ENCODE data around the gene NPAS3.

NPAS3 gene

DNA sequence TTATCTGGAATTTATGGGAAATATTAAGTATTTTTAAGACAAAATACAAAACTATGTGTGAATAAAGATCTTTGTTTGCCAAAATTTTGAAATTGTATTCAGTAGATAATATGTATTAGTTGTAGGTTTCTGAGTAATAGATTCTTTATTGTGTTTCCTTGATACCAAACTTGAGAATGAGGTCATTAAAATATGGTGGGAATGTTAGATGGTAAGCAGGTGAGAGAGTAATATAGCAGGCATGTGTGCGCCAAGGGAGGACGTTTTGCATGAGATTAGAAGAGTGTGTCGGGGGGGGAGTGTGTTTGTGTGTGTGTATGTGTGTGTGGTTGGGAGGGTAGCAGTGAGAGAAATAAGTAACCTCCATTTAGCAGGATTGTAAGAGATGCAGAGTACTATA, 376.5 kb downstream of the NPAS3 start:
- no peak for DNase-seq (ENCODE audit: low spot score)

DNA sequence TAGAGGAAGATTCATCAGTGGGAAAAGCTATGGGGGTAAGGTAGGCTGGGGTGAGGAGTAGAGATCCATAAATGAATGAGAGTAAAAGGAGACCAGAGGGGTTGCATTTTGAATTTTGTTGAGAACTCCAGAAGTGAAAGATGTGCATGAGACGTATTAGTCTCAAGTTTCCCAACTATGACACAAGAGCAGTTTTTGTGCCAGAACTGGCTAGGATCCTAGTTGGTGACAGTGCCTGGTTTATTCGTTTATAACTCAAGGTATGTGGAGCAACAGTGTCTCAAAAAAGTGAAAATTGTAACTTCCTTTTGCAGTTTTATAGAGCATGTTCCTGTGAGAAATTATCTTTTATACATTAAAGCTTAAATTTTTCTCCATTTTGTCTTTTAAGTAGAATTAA, 377.0 kb downstream of the NPAS3 start:
- no peak for DNase-seq (ENCODE audit: low spot score)

DNA sequence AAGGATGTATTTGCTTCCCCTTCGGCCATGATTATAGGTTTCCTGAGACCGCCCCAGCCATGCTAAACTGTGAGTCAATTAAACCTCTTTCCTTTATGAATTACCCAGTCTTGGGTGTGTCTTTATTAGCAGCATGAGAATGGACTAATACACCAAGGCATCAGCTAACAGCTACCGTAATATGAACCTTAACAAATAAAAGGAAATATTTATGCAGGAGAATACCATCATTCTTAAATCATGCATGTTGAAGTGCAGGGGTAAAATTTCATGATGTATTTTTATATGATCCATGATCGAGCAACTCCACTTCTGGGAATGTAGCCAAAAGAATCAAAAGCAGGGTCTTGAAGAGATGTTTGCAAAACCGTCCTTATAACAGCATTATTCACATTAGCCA, 379.0 kb downstream of the NPAS3 start:
- no peak for DNase-seq (ENCODE audit: low spot score)

DNA sequence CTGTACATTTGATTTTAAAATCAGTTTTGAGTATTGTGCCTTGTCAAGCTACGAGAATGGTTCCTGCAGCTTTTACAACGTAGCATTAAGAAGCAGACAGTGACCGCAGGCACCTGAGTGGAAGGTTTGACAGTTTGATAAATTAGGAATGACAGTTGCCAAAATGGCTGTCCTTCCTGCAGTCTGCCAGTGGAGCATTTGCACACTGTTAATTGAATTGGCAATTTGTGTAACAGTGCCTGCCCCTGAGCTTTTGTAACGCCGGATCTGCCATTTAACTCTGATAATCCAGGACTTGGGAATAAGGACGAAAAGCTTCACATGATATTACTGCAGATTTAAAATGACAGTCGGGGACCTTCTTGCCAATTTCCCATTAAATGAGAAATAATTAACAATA, 385.3 kb downstream of the NPAS3 start:
- peak; percentile 36 for DNase-seq (ENCODE audit: low spot score)

DNA sequence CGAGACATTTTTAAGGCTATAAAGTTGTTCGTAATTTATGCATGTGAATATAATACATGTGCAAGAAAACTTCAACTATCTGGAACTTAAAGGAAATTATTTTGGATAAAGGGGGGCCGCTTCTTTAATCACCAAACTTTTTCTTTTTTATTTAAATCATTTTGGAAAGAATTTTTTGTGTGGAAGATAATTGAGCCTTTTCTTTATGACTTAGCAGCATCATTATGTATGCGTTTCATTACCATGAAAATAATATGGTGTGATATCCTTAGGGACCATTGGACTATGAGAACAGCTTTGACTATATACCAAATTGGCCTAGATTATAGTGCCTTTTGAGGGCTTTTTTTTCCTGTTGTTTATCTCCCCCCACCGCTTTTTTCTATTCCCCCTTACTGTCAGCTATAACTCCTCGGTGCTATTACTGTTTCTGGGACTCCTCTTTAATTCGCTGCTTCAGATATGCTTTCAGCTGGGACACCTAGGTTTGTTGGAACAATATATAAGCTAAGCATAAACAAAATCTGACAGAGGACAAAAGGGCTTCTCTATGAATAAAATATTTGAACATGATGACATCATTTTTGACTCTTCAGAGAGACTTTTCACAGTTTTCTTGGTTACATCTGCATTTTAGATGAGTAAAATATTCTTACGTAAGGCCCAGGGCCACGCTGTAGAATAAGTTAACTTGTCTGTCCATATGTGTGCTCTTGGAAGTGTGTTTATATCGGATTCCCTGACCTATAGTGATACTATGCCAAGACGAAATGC, 392.7 kb downstream of the NPAS3 start:
- no peak for DNase-seq (ENCODE audit: low spot score)

DNA sequence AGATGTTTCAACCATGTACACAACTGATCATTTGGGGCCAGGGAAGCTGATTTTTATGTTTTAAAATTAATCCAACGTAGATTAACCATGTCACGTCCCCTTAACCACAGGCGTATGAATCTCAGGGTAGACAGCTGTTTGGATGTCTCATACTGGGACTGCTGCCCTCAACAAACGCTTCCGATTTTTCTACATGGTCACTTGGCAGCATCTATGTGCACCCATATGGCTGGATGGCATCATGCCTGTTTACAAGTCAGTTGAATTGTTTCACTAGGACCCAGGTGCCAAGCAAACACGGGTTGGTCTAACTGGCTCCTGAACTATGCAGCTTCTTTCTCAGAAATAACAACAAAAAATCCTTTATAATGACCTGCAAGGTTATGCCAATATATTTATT, 393.8 kb downstream of the NPAS3 start:
- no peak for DNase-seq (ENCODE audit: low spot score)

DNA sequence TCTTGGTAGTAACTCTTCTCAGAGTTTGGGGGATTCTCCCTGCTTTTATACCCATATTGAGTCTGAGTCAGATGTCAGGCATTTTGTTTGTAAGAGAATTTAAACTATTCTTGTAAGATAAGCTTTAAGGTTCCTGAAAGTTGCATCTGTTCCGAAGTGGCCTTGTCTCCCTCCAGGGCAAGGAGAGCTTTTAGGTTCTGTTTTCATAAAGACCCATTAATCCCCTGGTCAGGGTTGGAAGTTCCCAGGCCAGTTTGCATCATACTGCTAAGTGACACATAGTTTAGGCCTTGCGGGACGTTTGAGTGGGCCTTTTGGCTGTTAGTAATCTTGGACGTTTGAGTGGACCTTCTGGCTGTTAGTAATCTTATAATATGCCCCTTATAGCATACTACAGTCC, 396.7 kb downstream of the NPAS3 start:
- DNase-seq (ENCODE audit: low spot score), result no peak

DNA sequence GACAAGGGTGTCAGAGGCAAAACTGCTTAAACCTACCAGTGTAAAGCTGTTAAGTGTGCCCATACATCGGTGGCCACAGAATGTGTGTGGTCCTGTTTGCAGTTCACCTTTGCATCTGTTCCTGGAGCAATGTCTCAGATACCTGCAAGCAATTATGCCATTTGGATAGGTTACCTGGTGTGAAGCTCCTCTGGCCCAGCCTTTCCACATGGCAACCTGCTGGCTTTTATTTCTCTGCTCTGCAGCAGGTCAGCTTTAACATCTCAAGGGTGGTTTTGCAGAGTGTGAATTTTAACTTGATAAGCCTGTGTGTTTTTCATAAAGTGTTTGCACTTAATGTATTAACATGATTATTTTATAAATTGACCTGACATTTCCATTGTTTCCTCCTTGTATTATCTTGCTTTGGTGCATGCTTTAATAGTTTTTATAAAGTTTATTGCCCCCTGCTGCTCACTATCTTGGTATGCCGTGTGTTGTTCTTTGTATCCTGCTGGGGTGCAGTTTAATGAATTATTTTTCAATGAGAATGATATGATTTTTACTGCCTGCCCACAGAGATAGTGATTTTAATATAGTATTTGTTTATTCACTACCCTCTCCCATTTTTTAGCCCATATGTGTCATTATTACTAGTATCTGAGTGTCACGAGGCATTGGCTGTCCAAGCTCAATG, 403.8 kb downstream of the NPAS3 start:
- DNase-seq (ENCODE audit: low spot score), result no peak

DNA sequence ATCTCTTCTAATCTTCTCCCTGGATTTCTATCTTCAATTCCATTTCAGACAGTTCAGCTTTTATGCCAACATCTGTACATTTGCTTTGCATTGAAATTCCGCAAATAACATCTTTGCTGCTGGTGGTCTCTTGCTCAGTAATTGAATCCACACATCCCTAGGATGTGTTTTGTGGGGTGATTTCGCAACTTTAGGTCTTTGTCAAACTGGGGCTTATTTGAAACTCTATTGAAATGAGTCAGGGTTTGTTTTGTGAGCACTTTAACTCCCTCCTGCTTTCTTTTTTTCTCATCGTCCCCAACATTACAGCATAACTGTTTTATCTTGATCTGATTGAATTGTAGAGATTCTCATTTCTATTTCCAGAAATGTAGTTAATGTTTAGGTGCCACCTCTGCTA, 404.3 kb downstream of the NPAS3 start:
- DNase-seq (ENCODE audit: low spot score), result no peak

DNA sequence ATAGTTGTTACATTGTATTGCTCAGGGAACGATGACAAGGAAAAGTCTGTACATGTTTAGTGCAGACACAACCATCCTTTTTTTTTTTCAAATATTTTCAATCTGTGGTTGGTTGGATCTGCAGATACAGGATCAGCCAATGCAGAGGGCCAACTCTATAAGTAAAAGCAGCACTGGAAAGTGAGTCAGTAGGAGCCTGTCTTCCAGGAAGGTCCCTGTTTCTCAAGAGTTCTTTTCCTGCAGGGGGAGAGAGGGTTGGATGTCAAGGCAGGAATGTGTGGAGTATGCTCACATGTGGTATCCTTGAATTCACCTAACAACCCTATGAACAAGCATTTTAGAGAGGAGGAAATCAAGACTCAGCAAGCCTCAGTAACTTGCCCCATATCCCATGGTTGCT, 409.1 kb downstream of the NPAS3 start:
- no peak for DNase-seq (ENCODE audit: low spot score)

DNA sequence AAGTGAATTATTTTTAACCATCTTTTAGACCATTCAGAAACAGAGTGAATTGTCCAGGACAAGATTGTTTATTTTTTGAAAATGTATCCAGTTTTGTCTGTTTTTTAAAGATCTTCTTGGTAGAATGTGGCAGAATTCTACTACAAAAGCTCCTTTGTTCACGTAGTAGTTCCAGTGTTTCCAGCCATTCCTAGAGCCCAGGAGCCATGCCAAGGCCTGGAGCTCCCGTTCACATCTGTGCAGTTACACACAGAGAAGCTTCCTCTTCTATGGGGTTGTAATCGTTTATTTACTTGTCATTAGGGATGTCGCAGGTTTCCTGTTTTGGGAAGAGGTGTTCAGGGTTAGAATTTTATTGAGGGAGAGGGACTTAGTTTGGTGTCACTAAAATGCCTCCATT, 409.8 kb downstream of the NPAS3 start:
- no peak for DNase-seq (ENCODE audit: low spot score)

DNA sequence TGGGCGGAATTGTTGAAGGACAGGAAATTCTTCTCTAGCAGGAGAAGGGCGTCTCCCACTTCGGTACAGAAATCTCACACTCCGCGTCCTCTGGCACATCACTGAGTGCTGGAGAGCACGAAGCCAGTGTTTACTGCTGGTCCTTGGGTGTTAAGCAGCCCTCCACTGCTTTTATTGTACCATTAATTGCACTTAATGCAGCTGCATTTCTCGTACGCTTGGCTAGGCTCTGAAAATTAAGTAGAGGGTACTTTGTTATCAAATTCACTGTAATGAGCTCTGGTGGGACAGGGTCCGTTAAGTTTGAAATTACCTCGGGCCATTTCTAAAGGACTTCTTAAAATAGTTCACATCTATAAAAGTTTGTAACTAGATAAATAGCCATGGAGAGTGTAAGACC, 411.2 kb downstream of the NPAS3 start:
- DNase-seq (ENCODE audit: low spot score), result no peak

DNA sequence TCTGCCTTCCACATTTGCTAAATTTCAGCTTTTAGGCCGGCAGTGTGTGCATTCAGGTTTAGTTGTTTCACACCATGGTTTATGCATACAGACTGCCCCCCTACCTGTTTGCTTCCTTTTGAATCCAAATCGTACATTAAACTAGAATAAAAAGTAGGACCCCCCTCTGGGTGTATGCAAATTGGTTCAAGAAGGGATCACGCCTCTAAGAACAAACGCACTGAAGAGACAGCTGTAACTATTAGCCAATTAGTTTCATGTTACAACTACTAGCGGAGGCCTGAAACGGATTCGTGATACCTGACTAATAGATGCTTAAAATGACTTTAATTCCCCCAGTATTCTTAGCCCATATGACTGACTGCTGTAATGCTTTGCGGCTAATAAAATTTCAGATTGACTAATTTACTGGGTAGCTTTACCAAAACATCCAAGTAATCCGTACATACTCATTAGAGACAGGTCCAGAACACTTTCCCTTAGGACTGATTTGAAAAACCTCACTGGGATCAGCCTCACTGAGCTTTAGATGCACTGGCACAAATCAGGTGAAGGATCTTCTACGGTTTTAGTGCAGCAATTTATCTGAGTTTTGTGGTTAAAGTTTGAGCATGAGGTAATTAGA, 411.8 kb downstream of the NPAS3 start:
- DNase-seq (ENCODE audit: low spot score), result no peak

DNA sequence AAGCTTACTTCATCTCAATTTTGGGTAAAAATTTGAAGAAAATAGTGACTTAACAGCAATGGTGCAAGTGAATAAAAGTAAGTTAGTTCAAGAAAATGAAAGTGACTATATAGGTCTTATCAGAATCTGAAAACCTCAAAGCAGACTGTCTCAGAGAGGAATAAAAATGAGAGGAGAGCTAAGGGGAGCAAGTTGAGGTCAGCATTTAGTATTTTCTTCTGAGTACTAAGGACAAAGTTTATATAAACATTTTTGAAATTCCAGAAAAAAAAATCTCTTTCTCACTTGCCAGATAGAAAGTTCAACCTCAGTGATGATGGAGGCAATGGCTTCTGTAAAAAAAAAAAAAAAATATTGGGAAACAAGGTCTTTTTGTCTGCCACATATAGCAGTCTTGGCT, 414.1 kb downstream of the NPAS3 start:
- no peak for DNase-seq (ENCODE audit: low spot score)

DNA sequence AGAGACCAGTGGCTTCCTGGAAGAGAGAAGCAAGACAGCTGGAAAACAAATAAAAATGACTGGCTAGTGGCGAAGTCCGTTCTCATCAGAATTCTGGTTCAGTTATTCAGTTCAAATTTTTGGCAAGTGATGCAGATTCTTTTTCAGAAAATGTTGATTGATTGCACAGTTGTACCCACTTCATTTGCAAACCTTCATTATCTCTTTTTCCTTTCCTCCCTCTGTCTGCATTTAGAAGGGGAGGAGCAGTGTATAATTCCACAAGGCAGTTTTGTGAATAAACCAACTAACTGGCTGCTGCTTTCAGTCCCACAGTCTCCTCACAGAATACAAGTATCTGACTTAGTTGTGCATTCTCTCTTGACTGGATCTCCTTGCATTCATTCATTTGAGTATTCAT, 417.5 kb downstream of the NPAS3 start:
- no peak for DNase-seq (ENCODE audit: low spot score)

DNA sequence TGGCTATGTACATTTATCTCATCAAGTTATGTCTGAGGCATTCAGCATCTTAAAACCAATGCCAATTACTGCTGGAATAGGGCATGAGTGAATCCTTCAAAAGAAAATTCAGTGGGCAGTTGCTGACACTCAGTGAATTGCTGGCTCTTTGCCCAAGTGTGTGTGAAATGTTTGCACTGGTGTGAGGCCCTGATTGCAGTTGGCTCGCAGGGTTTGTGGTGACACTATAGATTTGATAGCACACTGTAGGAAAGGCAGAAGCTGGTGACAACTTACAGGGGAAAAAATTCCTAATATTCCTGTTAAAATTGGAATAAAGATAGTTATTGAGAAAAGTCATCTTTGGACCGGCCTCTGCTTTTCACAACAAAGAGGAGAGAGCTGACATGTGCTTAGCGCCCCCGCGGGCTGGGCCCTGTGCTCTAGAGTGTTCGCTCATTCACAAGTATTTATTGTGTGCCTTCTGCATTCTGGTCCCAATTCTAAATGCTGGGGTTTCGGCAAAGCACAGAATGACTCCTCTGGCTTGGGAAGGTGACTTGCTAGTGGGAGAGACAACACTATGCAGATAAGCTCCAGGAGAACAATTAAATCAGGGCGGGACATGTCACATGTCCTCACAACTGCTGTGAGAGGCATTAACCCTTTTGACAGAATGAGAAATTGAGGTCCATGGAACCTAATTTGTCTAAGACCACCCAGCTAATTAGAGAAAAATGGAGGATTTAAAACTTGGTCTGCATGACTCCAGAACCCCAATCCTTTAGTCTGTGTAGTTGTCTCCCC, 418.7 kb downstream of the NPAS3 start:
- DNase-seq (ENCODE audit: low spot score), result no peak

DNA sequence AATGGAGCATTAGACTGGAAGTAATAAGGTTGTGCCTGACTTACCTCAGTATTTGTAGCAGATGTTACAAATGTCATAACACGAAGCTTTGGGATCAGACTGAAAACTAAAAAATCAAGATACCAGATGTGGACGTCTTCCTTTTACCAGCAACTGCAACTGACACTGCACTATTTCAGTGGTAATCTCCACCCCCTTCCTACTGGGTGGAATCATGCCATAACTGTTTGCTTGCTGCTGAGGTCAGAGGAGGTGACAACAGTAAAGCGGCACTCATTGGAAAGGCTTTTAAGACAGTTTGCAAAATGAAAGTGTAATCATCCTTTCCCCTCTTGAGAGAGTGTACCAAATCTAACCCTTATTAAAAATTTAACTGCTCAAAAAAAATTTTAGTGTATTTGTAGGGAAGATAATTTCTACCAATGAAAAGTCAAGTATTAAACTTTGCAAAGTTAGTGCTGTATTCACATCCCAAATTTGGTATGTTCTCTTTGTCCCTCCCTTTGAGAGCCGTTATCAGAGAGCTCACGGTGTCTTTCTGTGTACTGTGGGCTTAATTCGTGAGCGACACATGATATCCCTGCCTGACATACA, 420.7 kb downstream of the NPAS3 start:
- no peak for DNase-seq (ENCODE audit: low spot score)

DNA sequence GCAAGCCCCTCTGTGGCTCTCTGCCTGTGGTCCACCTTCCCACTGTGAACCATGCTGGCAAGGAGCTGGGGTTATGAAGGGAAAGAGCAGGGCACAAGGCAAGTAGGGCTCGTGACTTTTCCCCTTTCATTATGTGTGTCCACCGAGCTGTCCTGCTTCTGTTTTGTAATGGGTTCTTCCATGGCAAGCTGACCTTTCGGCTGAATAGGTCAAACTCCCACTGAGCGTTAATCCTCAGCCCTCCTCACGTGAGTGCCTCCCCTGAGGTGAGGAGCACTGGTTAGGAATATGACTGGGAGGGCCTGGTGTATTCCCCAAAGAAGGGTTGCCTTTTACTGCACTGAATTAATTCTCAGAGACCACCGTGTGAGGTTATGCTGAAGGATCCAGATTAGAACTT, 424.3 kb downstream of the NPAS3 start:
- no peak for DNase-seq (ENCODE audit: low spot score)

DNA sequence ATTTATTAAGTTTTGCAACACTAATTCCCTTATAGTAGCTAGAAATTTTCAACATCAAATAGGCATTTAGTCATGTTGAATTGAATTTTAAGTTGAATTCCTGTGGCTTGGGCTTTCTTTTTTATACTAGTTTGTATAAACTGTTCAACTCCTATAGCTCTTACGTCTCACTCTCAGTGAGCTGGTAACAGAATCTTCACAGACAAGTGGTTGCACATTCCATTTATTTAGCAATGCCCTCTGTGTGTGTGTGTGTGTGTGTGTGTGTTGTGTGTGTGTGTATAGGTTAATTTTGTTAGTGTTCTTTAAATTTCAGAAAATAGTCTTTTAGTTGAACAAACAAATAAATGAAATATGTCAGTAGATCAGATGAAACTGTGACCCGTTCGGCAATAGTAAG, 425.0 kb downstream of the NPAS3 start:
- no peak for DNase-seq (ENCODE audit: low spot score)

DNA sequence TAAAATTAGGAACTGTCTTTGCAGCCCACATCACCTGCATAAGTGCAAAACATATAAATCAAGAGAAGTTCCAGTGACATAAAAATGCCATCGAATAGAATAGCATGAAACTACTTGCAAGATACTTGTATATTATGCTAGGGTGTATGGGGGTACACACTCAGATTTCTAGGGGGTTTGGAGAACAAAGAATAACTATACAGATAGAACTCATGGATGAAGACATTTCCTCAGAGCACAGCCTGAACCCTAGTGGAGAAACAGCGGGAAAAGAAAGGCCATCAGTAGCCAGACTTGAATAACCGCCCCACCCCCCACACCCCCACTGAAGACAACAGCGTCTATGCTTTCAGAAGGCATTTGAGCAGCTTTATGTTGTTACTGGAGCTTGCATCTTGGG, 425.8 kb downstream of the NPAS3 start:
- no peak for DNase-seq (ENCODE audit: low spot score)

DNA sequence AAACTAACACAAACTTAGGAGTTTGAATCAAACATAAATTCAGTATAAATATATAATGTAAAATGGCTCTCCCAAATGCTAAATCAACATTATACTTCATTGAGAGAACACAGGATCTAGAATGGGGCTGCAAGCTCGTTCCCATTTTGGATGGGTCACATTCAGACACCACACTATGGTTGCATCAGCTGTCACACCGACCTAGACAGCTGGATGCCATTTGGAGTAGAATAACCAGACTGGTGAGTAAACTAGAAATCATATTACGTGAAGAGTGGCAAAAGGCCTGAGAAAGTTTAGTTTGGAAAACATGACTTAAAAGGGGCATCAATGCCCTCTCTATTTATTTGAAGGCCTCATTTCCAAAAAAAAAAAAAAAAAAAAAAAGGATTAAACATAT, 430.4 kb downstream of the NPAS3 start:
- DNase-seq (ENCODE audit: low spot score), result no peak

DNA sequence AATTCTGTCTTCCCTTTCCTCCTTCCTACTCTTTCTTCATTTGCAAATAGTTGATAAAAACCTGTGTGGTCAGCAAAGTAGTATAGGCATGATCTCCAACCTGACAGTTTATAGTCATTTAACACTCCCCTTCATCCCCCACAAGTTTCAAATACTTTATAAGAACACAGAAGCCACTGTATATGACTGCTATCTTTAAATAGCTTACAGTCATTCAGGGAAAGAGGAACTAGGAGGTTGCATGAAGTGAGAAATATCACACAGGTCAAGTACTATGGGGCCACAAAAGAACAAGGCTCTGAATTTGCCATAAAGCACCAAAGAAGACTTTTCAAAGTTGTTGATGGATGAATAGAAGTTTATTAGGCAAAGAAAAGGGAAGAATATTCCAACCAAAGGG, 431.3 kb downstream of the NPAS3 start:
- DNase-seq (ENCODE audit: low spot score), result no peak

All from SK-N-DZ (cell line).